Vagina (tissue), 2 donors: ENCODE measurements around the gene C1D. TPM values are rescaled to one million over a fixed set of nuclear protein-coding genes. Genes with fewer than 3 reads are reported as not detected.

ENCODE experiments used
- DNase-seq, 2 donors: peaks; one replicate each; pipeline ENCODE4 v3.0.0-alpha.2; 2017; ENCODE audit errors: extremely low spot score in 2 of 2
- H3K27ac ChIP-seq: fragments of 200-600 bp; sonication (generic); one replicate; pipeline ENCODE4 v1.5.1; 2019
- H3K27me3 ChIP-seq: fragments of 200-600 bp; sonication (generic); one replicate; pipeline ENCODE4 v1.5.1; 2019
- H3K36me3 ChIP-seq, 2 donors: fragments of 200-600 bp; sonication (generic); one replicate each; pipeline ENCODE4 v1.5.1; 2017 to 2019
- H3K4me1 ChIP-seq: fragments of 200-600 bp; sonication (generic); one replicate; pipeline ENCODE4 v1.5.1; 2019
- H3K4me3 ChIP-seq, 2 donors: fragments of 200-600 bp; sonication (generic); 1 replicate in 1 of 2; 2 replicates in 1 of 2; pipeline ENCODE4 v1.5.1; 2016 to 2019
- H3K9me3 ChIP-seq: fragments of 200-600 bp; sonication (generic); one replicate; pipeline ENCODE4 v1.5.1; 2019
- POLR2A ChIP-seq, 2 donors: fragments of 450-650 bp; IDR thresholded peaks; one replicate each; pipeline ENCODE4 v1.6.1; 2017; ENCODE audit warnings: antibody characterized with exemption in 2 of 2, mild to moderate bottlenecking in 2 of 2, moderate library complexity in 2 of 2
- POLR2AphosphoS5 ChIP-seq, 2 donors: sonication (generic); formaldehyde crosslinking; IDR thresholded peaks; one replicate each; pipeline ENCODE4 v1.9.0; 2017; ENCODE audit warnings: antibody characterized with exemption in 2 of 2, mild to moderate bottlenecking in 2 of 2, low read depth in 1 of 2; ENCODE audit not compliant: insufficient read depth in 1 of 2
- intact Hi-C: fragments of 100-400 bp; cut with DNase I; formaldehyde crosslinking; loops from one replicate; pipeline ENCODE4 v1.15.1; 2023
- total RNA-seq: library from RNA; depleted of rRNA; stranded (reverse); fragments of >200 nt; gene quantifications from one replicate; pipeline ENCODE4 v1.2.3, GENCODE V29; 2016
- TF ChIP-seq, protein P1 (sequence below), 3 experiments: fragments of 450-650 bp in 2 of 3; fragments of 200-600 bp in 1 of 3; sonication (generic) in 1 of 3; IDR thresholded peaks; one replicate each; pipeline ENCODE4 v1.5.1; 2017 to 2019; ENCODE audit warnings: antibody characterized with exemption in 3 of 3, mild to moderate bottlenecking in 2 of 3, moderate library complexity in 2 of 3

C1D gene
- total RNA-seq, 1 donor from 2014 or later = 21.9 TPM

DNA sequence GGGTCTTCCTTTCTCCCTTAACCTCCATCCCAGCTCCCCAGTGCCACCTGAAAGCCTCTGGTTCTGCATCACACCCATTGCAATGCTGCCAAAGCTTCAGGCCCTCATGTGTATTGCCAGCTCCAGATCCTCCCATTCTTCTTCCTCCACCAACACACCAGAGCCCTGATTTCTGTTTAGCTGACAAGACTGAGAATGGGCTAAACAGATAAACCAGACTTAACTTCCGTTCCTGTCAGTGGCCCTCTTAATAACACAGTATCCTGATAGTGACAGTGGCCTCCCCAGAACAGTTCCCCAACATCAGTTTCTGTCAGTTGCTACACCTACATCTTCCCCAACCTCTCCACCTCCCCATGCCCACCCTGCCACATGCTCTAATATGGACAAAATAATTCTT lies 31.3 kb upstream of the C1D start:
- TF ChIP-seq POLR2AphosphoS5 (IDR thresholded peaks at IDR 0.05; ENCODE audit: insufficient read depth in 1 of 2, low read depth in 1 of 2) (no peak), POLR2A (IDR thresholded peaks at IDR 0.05) (no peak)
- TF ChIP-seq, protein P1, sequence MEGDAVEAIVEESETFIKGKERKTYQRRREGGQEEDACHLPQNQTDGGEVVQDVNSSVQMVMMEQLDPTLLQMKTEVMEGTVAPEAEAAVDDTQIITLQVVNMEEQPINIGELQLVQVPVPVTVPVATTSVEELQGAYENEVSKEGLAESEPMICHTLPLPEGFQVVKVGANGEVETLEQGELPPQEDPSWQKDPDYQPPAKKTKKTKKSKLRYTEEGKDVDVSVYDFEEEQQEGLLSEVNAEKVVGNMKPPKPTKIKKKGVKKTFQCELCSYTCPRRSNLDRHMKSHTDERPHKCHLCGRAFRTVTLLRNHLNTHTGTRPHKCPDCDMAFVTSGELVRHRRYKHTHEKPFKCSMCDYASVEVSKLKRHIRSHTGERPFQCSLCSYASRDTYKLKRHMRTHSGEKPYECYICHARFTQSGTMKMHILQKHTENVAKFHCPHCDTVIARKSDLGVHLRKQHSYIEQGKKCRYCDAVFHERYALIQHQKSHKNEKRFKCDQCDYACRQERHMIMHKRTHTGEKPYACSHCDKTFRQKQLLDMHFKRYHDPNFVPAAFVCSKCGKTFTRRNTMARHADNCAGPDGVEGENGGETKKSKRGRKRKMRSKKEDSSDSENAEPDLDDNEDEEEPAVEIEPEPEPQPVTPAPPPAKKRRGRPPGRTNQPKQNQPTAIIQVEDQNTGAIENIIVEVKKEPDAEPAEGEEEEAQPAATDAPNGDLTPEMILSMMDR (IDR thresholded peaks at IDR 0.05) = no peak
- DNase-seq = no peak

DNA sequence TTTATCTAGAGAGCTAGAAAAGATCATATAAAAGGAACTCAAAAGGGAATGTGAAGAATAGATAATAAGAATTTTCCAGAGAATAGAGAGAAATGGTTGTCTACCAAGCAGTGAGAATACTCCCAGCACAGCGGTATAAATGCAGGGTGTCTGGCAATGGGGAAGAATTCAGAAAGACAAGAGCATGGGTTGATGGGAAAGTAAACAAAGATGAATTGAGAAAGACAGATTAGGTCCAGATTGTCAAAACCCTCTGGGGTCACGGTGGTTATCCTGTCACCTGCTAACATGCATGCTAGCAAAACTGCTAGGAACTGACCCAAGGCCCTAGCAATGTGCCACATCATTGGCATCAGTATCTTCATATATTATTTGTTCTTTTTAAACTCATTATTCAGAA lies 30.8 kb upstream of the C1D start:
- no peaks in the 10 kb centered on the region for H3K36me3 ChIP-seq
- no peaks in the 10 kb centered on the region for H3K4me1 ChIP-seq
- H3K27ac ChIP-seq = no peak overlapping the region
- no peaks in the 10 kb centered on the region for H3K9me3 ChIP-seq
- DNase-seq = no peak
- intact Hi-C loops = no loop called here
- no peaks in the 10 kb centered on the region for H3K27me3 ChIP-seq
- no peak overlapping the region for H3K4me3 ChIP-seq
- TF ChIP-seq, protein P1 (IDR thresholded peaks at IDR 0.05) = no peak
- no peak for TF ChIP-seq POLR2AphosphoS5 (IDR thresholded peaks at IDR 0.05; ENCODE audit: insufficient read depth in 1 of 2, low read depth in 1 of 2)
- no peak for TF ChIP-seq POLR2A (IDR thresholded peaks at IDR 0.05)

More for the DNA sequence above, 31.3 kb upstream of the C1D start:
- intact Hi-C loops = no loop called here
- H3K9me3 ChIP-seq = no peaks in the 10 kb centered on the region
- no peaks in the 10 kb centered on the region for H3K4me1 ChIP-seq
- H3K27ac ChIP-seq = no peak overlapping the region
- no peaks in the 10 kb centered on the region for H3K27me3 ChIP-seq
- H3K36me3 ChIP-seq = no peaks in the 10 kb centered on the region
- no peak overlapping the region for H3K4me3 ChIP-seq

DNA sequence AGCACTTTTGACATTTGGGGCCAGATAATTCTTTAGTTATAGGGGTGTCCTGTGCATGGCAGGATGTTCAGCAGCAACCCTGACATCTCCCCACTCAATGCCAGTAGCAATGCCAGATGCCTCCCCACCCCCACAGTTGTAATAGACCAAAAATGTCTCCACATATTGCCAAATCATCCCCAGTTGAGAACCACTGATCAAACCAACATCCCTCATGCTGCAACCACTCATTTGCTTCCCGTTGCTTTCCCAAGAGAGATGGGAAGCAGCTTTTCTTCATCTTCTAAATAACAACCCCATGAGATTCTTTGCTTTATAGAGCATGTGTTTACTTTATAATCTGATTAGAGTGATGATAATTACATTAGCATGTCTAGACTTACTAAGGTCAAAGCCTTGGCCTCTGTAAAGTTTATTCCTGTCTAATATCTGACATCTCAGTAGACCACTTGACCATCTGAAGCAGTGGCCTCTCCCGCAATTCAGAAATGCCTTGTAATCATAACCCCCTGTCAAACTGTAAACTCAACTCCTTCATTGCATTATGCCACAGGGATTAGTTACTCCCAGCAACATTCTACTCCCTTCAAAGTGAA lies 28.7 kb upstream of the C1D start:
- intact Hi-C loops = no loop called here
- H3K27me3 ChIP-seq = no peaks in the 10 kb centered on the region
- H3K4me1 ChIP-seq = no peaks in the 10 kb centered on the region
- no peak for DNase-seq
- H3K27ac ChIP-seq = no peak overlapping the region
- H3K36me3 ChIP-seq = no peaks in the 10 kb centered on the region
- H3K4me3 ChIP-seq = no peak overlapping the region
- TF ChIP-seq, protein P1 (IDR thresholded peaks at IDR 0.05) = no peak
- H3K9me3 ChIP-seq = no peaks in the 10 kb centered on the region

DNA sequence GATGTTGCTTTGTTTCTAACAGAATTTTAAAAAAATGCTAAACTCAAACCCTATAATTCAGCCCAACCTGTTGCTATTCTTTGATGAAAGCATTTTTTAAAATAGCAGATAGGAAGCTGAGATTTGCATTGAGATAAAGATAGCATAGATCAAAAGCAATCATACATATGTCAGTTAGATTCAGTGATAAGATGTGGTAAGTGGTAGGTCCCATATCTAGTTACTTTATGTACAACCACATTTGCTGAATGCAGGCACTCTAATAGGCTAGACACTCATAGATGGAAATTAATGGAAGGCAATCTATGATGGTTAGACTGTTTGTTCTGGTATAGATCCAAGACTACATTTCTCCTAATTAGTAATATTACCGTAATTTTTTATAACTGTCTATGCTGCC lies 27.2 kb upstream of the C1D start:
- no peaks in the 10 kb centered on the region for H3K36me3 ChIP-seq
- intact Hi-C loops = no loop called here
- no peak overlapping the region for H3K4me3 ChIP-seq
- DNase-seq = no peak
- H3K27ac ChIP-seq = no peak overlapping the region
- H3K27me3 ChIP-seq = no peaks in the 10 kb centered on the region
- TF ChIP-seq, protein P1 (IDR thresholded peaks at IDR 0.05) = no peak
- no peak for TF ChIP-seq POLR2AphosphoS5 (IDR thresholded peaks at IDR 0.05; ENCODE audit: insufficient read depth in 1 of 2, low read depth in 1 of 2)
- no peaks in the 10 kb centered on the region for H3K9me3 ChIP-seq
- H3K4me1 ChIP-seq = no peaks in the 10 kb centered on the region

DNA sequence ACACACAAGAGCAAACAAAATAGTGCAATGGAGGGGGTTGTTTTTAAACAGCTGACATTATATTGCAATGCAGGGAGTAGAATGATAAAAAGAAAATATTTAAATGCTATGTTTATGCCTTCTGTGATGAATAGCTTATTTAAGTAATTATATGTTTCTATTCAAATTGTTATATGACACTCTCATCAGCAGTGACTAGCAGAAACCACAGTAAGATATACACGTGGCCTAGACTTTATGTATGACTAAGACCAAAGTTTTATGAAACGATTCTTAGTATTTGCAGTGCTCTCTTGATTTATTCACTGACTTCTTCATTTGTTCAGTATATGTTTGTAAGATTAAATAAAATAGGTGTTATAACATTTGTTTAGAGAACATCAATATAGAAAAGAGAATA lies 26.1 kb upstream of the C1D start:
- Histone ChIP-seq H3K27ac (no peak overlapping the region), H3K27me3 (no peaks in the 10 kb centered on the region), H3K4me1 (no peaks in the 10 kb centered on the region), H3K4me3 (no peak overlapping the region), H3K9me3 (no peaks in the 10 kb centered on the region), H3K36me3 (no peaks in the 10 kb centered on the region)
- no peak for TF ChIP-seq POLR2A (IDR thresholded peaks at IDR 0.05)
- no peak for DNase-seq
- intact Hi-C loops = no loop called here

DNA sequence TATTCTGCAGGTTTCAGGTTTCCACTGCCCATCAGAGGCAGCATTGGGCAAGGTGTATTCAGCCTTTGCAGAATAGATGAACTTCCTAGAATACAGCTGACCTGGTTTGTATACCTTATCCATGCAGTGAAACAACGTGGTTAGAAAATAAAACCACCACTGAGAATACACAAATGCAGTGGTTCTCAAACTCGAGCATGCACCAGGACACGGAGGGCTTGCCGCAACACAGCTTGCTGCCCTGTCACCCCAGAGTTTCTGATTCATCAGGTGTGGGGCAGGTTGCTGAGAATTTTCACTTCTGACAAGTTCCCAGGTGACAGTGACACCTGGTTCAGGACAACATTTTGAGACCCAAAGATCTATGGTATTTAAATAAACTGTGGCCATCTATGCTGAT lies 23.4 kb upstream of the C1D start:
- DNase-seq = no peak
- H3K4me3 ChIP-seq = no peak overlapping the region
- H3K4me1 ChIP-seq = no peaks in the 10 kb centered on the region
- no peaks in the 10 kb centered on the region for H3K27me3 ChIP-seq
- H3K36me3 ChIP-seq = no peaks in the 10 kb centered on the region
- intact Hi-C loops = no loop called here
- no peaks in the 10 kb centered on the region for H3K9me3 ChIP-seq
- no peak overlapping the region for H3K27ac ChIP-seq
- TF ChIP-seq, protein P1 (IDR thresholded peaks at IDR 0.05) = no peak
- no peak for TF ChIP-seq POLR2A (IDR thresholded peaks at IDR 0.05)
- no peak for TF ChIP-seq POLR2AphosphoS5 (IDR thresholded peaks at IDR 0.05; ENCODE audit: insufficient read depth in 1 of 2, low read depth in 1 of 2)
